H9 (cell line): ENCODE results near the gene CPT1A. TPM values are rescaled to one million over a fixed set of nuclear protein-coding genes. Genes with fewer than 3 reads are reported as not detected.
A peak's percentile ranks its signal among the peaks of the same experiment; 100 is the strongest.

Experiments used
- DNase-seq: peaks from one replicate; pipeline ENCODE4 v3.0.0-alpha.2; 2017
- H2AFZ ChIP-seq: one replicate; pipeline ENCODE4 v1.6.1; 2013; ENCODE audit warnings: mild to moderate bottlenecking, low read length, control low read depth, moderate library complexity
- H2AK5ac ChIP-seq: 2 replicates; pipeline ENCODE4 v1.6.1; 2013; ENCODE audit warnings: low read length, control low read depth, mixed read lengths; ENCODE audit not compliant: insufficient read length
- H2BK120ac ChIP-seq: one replicate; pipeline ENCODE4 v1.6.1; 2013; ENCODE audit warnings: low read depth, mild to moderate bottlenecking, low read length, control low read depth, inconsistent platforms; ENCODE audit not compliant: poor library complexity, severe bottlenecking
- H2BK12ac ChIP-seq: 2 replicates; pipeline ENCODE4 v1.6.1; 2013; ENCODE audit warnings: low read length, control low read depth, mixed read lengths, low read depth; ENCODE audit not compliant: insufficient read length
- H2BK15ac ChIP-seq: 2 replicates; pipeline ENCODE4 v1.6.1; 2013; ENCODE audit warnings: low read depth, low read length, control low read depth
- H2BK20ac ChIP-seq: one replicate; pipeline ENCODE4 v1.6.1; 2013; ENCODE audit warnings: low read depth, mild to moderate bottlenecking, low read length, control low read depth, inconsistent platforms; ENCODE audit not compliant: poor library complexity, severe bottlenecking
- H2BK5ac ChIP-seq: 2 replicates; pipeline ENCODE4 v1.6.1; 2013; ENCODE audit warnings: low read length, control low read depth, mixed read lengths; ENCODE audit not compliant: insufficient read length
- H3K14ac ChIP-seq: 2 replicates; pipeline ENCODE4 v1.6.1; 2013; ENCODE audit warnings: low read length, control low read depth; ENCODE audit not compliant: insufficient read depth
- H3K18ac ChIP-seq: 2 replicates; pipeline ENCODE4 v1.6.1; 2013; ENCODE audit warnings: low read depth, mild to moderate bottlenecking, mixed read lengths, low read length, control low read depth; ENCODE audit not compliant: insufficient read length
- H3K23ac ChIP-seq: 2 replicates; pipeline ENCODE4 v1.6.1; 2013; ENCODE audit warnings: low read length, control low read depth, mixed read lengths, low read depth; ENCODE audit not compliant: insufficient read length
- H3K23me2 ChIP-seq: 2 replicates; pipeline ENCODE4 v1.6.1; 2013; ENCODE audit warnings: low read depth, mild to moderate bottlenecking, mixed read lengths, low read length, control low read depth; ENCODE audit not compliant: insufficient read length, poor library complexity, severe bottlenecking
- H3K27ac ChIP-seq: 2 replicates; pipeline ENCODE4 v1.5.1; 2013; ENCODE audit warnings: low read length, control low read depth, mixed read lengths, low read depth; ENCODE audit not compliant: insufficient read length
- H3K27me3 ChIP-seq: 2 replicates; pipeline ENCODE4 v1.6.1; 2013; ENCODE audit warnings: low read length, control low read depth, inconsistent platforms; ENCODE audit not compliant: insufficient read depth
- H3K4ac ChIP-seq: 2 replicates; pipeline ENCODE4 v1.6.1; 2013; ENCODE audit warnings: low read depth, mild to moderate bottlenecking, control low read depth, inconsistent platforms, low read length, moderate library complexity
- H3K4me1 ChIP-seq: 2 replicates; pipeline ENCODE4 v1.6.1; 2013; ENCODE audit warnings: low read length, control low read depth, inconsistent platforms; ENCODE audit not compliant: insufficient read depth
- H3K4me2 ChIP-seq: 2 replicates; pipeline ENCODE4 v1.6.1; 2013; ENCODE audit warnings: low read length, control low read depth, mixed read lengths; ENCODE audit not compliant: insufficient read length, insufficient read depth
- H3K56ac ChIP-seq: 2 replicates; pipeline ENCODE4 v1.6.1; 2013; ENCODE audit warnings: low read depth, mild to moderate bottlenecking, mixed read lengths, low read length, control low read depth; ENCODE audit not compliant: insufficient read length
- H3K79me1 ChIP-seq: 2 replicates; pipeline ENCODE4 v1.6.1; 2013; ENCODE audit warnings: low read depth, mild to moderate bottlenecking, moderate library complexity, low read length, control low read depth, inconsistent platforms; ENCODE audit not compliant: insufficient read depth, poor library complexity, severe bottlenecking
- H3K79me2 ChIP-seq: 2 replicates; pipeline ENCODE4 v1.6.1; 2013; ENCODE audit warnings: low read length, control low read depth, inconsistent platforms; ENCODE audit not compliant: insufficient read depth
- H3K9ac ChIP-seq: 2 replicates; pipeline ENCODE4 v1.6.1; 2013; ENCODE audit warnings: low read length, control low read depth, mixed read lengths; ENCODE audit not compliant: insufficient read length; ENCODE audit errors: extremely low read depth
- H3K9me3 ChIP-seq: one replicate; pipeline ENCODE4 v1.6.1; 2013; ENCODE audit warnings: low read depth, low read length, inconsistent platforms; ENCODE audit not compliant: control insufficient read depth
- H3T11ph ChIP-seq: one replicate; pipeline ENCODE4 v1.6.1; 2013; ENCODE audit warnings: mild to moderate bottlenecking, low read length, control low read depth, inconsistent platforms
- H4K20me1 ChIP-seq: one replicate; pipeline ENCODE4 v1.6.1; 2013; ENCODE audit not compliant: control insufficient read depth, insufficient read length, insufficient read depth
- H4K5ac ChIP-seq: 2 replicates; pipeline ENCODE4 v1.6.1; 2013; ENCODE audit warnings: low read depth, mild to moderate bottlenecking, mixed read lengths, low read length, control low read depth; ENCODE audit not compliant: insufficient read length
- H4K8ac ChIP-seq: replicated peaks from 2 replicates; pipeline ENCODE4 v1.6.1; 2013; ENCODE audit warnings: low read length, control low read depth, mixed read lengths, low read depth; ENCODE audit not compliant: insufficient read length
- H4K91ac ChIP-seq: 2 replicates; pipeline ENCODE4 v1.6.1; 2013; ENCODE audit warnings: low read depth, mild to moderate bottlenecking, moderate library complexity, mixed read lengths, low read length, control low read depth; ENCODE audit not compliant: insufficient read length
- H3K27ac Mint-ChIP-seq, 3 experiments: 2 replicates in 2 of 3; 3 replicates in 1 of 3; pipeline ENCODE4 v1.8.0; 2020 to 2021; ENCODE audit warnings: mixed read lengths in 3 of 3, mild to moderate bottlenecking in 1 of 3, moderate library complexity in 1 of 3
- H3K27me3 Mint-ChIP-seq: 2 replicates; pipeline ENCODE4 v1.8.0; 2021; ENCODE audit warnings: low read depth, mild to moderate bottlenecking, moderate library complexity, mixed read lengths
- H3K36me3 Mint-ChIP-seq, 3 experiments: 2 replicates in 2 of 3; 3 replicates in 1 of 3; pipeline ENCODE4 v1.8.0; 2020 to 2021; ENCODE audit warnings: low read depth in 3 of 3, mixed read lengths in 3 of 3; ENCODE audit not compliant: insufficient read depth in 1 of 3
- H3K4me1 Mint-ChIP-seq, 2 experiments: 2 replicates each; pipeline ENCODE4 v1.8.0; 2020; ENCODE audit warnings: mixed read lengths in 2 of 2
- H3K4me3 Mint-ChIP-seq, 2 experiments: 2 replicates in 1 of 2; 3 replicates in 1 of 2; pipeline ENCODE4 v1.8.0; 2020 to 2021; ENCODE audit warnings: mild to moderate bottlenecking in 2 of 2, mixed read lengths in 2 of 2, moderate library complexity in 1 of 2
- H3K9me3 Mint-ChIP-seq, 2 experiments: 2 replicates in 1 of 2; 3 replicates in 1 of 2; pipeline ENCODE4 v1.8.0; 2020; ENCODE audit warnings: mild to moderate bottlenecking in 2 of 2, mixed read lengths in 2 of 2, moderate library complexity in 1 of 2
- WGBS: extraction: QIAGEN DNeasy Blood & Tissue Kit; methylation state at CpG from one replicate; pipeline ENCODE4 v1.1.7; 2013; ENCODE audit warnings: missing lambda C conversion rate, low lambda C conversion rate, mixed read lengths; ENCODE audit not compliant: insufficient read length; ENCODE audit errors: extremely low coverage; 5-methylcytosine and 5-hydroxymethylcytosine counted together
- total RNA-seq: library from RNA; stranded (reverse); gene quantifications from 2 replicates; pipeline ENCODE4 v1.2.1, GENCODE V29; 2021
- TF ChIP-seq, protein P1 (sequence below): fragments of 200-600 bp; sonication (generic); conservative IDR thresholded peaks from 3 replicates; pipeline ENCODE4 v1.8.0; 2021; ENCODE audit warnings: antibody characterized with exemption, mild to moderate bottlenecking

The CPT1A gene
- total RNA-seq, 1 experiment from 2014 or later, result 7.5 TPM

DNA sequence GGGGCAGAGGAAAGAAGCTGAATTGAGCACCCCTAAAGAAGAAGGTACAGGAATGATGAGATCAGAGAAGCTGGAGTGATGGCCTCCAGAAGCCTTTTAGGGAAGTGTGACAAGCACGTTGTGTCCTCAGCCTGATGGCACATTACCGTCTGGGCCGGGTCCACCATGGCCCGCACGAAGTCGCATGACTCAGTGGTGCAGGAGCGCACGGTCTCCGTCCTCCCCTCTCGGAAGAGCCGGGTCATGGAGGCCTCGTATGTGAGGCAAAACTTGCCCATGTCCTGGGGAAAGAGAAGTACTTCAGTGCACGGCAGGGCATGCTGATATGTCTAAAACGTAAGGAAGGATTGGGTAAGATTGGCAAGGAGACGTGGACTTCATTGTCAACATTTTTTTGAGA lies 79.2 kb downstream of the CPT1A start:
- no peak overlapping the region for H3T11ph ChIP-seq
- H2BK12ac ChIP-seq, result no peak overlapping the region
- no peaks in the 10 kb centered on the region for H3K4me1 ChIP-seq
- Mint-ChIP-seq H3K27ac (peak overlapping the region in 1 of 3 experiments; percentile 16; a peak in 1 of 7 replicates), H3K9me3 (no peaks in the 10 kb centered on the region; a peak in 1 of 5 replicates), H3K4me1 (peaks cover 10 to 15% of the 10 kb centered on the region in 2 experiments), H3K27me3 (no peaks in the 10 kb centered on the region; the same call in 1 of the 2 replicates), H3K36me3 (no peaks in the 10 kb centered on the region), H3K4me3 (no peak overlapping the region)
- H3K23ac ChIP-seq, result no peak overlapping the region
- TF ChIP-seq, protein P1, sequence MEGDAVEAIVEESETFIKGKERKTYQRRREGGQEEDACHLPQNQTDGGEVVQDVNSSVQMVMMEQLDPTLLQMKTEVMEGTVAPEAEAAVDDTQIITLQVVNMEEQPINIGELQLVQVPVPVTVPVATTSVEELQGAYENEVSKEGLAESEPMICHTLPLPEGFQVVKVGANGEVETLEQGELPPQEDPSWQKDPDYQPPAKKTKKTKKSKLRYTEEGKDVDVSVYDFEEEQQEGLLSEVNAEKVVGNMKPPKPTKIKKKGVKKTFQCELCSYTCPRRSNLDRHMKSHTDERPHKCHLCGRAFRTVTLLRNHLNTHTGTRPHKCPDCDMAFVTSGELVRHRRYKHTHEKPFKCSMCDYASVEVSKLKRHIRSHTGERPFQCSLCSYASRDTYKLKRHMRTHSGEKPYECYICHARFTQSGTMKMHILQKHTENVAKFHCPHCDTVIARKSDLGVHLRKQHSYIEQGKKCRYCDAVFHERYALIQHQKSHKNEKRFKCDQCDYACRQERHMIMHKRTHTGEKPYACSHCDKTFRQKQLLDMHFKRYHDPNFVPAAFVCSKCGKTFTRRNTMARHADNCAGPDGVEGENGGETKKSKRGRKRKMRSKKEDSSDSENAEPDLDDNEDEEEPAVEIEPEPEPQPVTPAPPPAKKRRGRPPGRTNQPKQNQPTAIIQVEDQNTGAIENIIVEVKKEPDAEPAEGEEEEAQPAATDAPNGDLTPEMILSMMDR, result no peak
- no peak overlapping the region for H2AK5ac ChIP-seq
- no peaks in the 10 kb centered on the region for H4K20me1 ChIP-seq
- no peaks in the 10 kb centered on the region for H3K79me2 ChIP-seq
- no peak overlapping the region for H3K4ac ChIP-seq
- H3K18ac ChIP-seq, result no peak overlapping the region
- H3K23me2 ChIP-seq, result no peaks in the 10 kb centered on the region
- H3K4me2 ChIP-seq, result no peak overlapping the region
- no peak overlapping the region for H4K8ac ChIP-seq
- H2AFZ ChIP-seq, result no peak overlapping the region
- no peaks in the 10 kb centered on the region for H3K27me3 ChIP-seq
- H2BK20ac ChIP-seq, result no peak overlapping the region
- H4K91ac ChIP-seq, result no peak overlapping the region
- no peak overlapping the region for H4K5ac ChIP-seq
- H3K9me3 ChIP-seq, result no peaks in the 10 kb centered on the region
- H3K14ac ChIP-seq, result no peak overlapping the region
- H3K79me1 ChIP-seq, result no peaks in the 10 kb centered on the region
- no CpG with 5 or more reads among the region's 15 CpGs for WGBS
- no peak overlapping the region for H3K27ac ChIP-seq
- DNase-seq, result no peak
- no peak overlapping the region for H3K9ac ChIP-seq
- H2BK120ac ChIP-seq, result no peak overlapping the region
- no peak overlapping the region for H3K56ac ChIP-seq
- no peak overlapping the region for H2BK15ac ChIP-seq
- H2BK5ac ChIP-seq, result no peak overlapping the region
